K562 (cell line): Measurements from ENCODE around the gene RACK1. TPM values are rescaled to one million over a fixed set of nuclear protein-coding genes. Genes with fewer than 3 reads are reported as not detected.

ENCODE experiments used
- ATF2 ChIP-seq: sonication (generic); formaldehyde crosslinking; IDR thresholded peaks from 2 replicates; pipeline ENCODE4 v1.8.1; 2022; ENCODE audit warnings: missing genetic modification reagents
- BCL6 ChIP-seq: fragments of 250-450 bp; sonication (Bioruptor Pico); IDR thresholded peaks from 2 replicates; pipeline ENCODE4 v1.4.0; 2020
- CCAR2 ChIP-seq: fragments of 200-400 bp; formaldehyde crosslinking; IDR thresholded peaks from 2 replicates; pipeline ENCODE4 v1.6.1; 2017; ENCODE audit warnings: mild to moderate bottlenecking, low read depth, low read length
- CHD1 ChIP-seq: fragments of 200-600 bp; sonication (generic); IDR thresholded peaks from one replicate; pipeline ENCODE4 v1.6.1; 2012; ENCODE audit warnings: mild to moderate bottlenecking, moderate library complexity, low read length, inconsistent platforms
- JUNB ChIP-seq: fragments of 450-650 bp; formaldehyde crosslinking; conservative IDR thresholded peaks from 2 replicates; pipeline ENCODE4 v1.4.0; 2020; ENCODE audit warnings: mild to moderate bottlenecking
- KDM4B ChIP-seq, 2 experiments: fragments of 450-650 bp in 1 of 2; sonication (generic) in 1 of 2; IDR thresholded peaks; 2 replicates each; pipeline ENCODE4 v1.6.1; 2016 to 2017; ENCODE audit warnings: borderline replicate concordance in 2 of 2, antibody characterized with exemption in 1 of 2, low read depth in 1 of 2, mild to moderate bottlenecking in 1 of 2
- MTA3 ChIP-seq: fragments of 450-650 bp; formaldehyde crosslinking; IDR thresholded peaks from 2 replicates; pipeline ENCODE4 v1.6.1; 2017; ENCODE audit warnings: mild to moderate bottlenecking, borderline replicate concordance
- PYGO2 ChIP-seq: fragments of 450-650 bp; IDR thresholded peaks from 2 replicates; pipeline ENCODE4 v1.6.1; 2016; ENCODE audit warnings: mild to moderate bottlenecking, missing genetic modification characterization, moderate library complexity, missing compliant biosample characterization
- TCF3 ChIP-seq: sonication (generic); formaldehyde crosslinking; IDR thresholded peaks from 2 replicates; pipeline ENCODE4 v1.4.0; 2020; ENCODE audit warnings: mild to moderate bottlenecking, missing genetic modification reagents
- TFE3 ChIP-seq: fragments of 450-650 bp; formaldehyde crosslinking; IDR thresholded peaks from 2 replicates; pipeline ENCODE4 v1.4.0; 2020; ENCODE audit warnings: mild to moderate bottlenecking, mixed read lengths
- ZHX1 ChIP-seq: fragments of 150-350 bp; conservative IDR thresholded peaks from 2 replicates; pipeline ENCODE4 v1.6.1; 2014; ENCODE audit warnings: low read length
- ZNF280A ChIP-seq: fragments of 450-650 bp; IDR thresholded peaks from 2 replicates; pipeline ENCODE4 v1.6.1; 2018; ENCODE audit warnings: mild to moderate bottlenecking, low read depth; ENCODE audit not compliant: partially characterized antibody
- polyA plus RNA-seq, 8 experiments: library from polyadenylated mRNA; depleted of rRNA in 4 of 8; stranded (reverse) in 5 of 8; unstranded in 3 of 8; fragments of >200 nt; fragmentation: Nextera tagmentation in 2 of 8; fragmentation: Illumina TruSeq in 1 of 8; extraction: Ambion mirVana in 2 of 8; extraction: Trizol in 1 of 8; gene quantifications; 2 replicates each; pipeline versions ENCODE4 v1.2.1 to v1.2.3, GENCODE V29; 2011 to 2014; ENCODE audit warnings: inconsistent platforms in 1 of 8, missing spikeins in 1 of 8
- total RNA-seq, 7 experiments: library from RNA; depleted of rRNA in 6 of 7; stranded (reverse); fragments of >200 nt in 6 of 7; fragmentation: Illumina TruSeq in 2 of 7; extraction: Trizol in 2 of 7; gene quantifications; 2 replicates each; pipeline versions ENCODE4 v1.2.1 to v1.2.3, GENCODE V29; 2011 to 2021; ENCODE audit warnings: low replicate concordance in 1 of 7

Gene RACK1
- total and polyA plus RNA-seq, 9 of the 15 experiments (the other 6 are each of a cell fraction or from before 2014, with no cell fraction given), result 2,303 to 5,311 (median 3,833) TPM

- no peak; a peak in 1 of 4 replicates for TF ChIP-seq KDM4B (IDR thresholded peaks at IDR 0.05; ENCODE audit: borderline replicate concordance in 2 of 2, low read depth in 1 of 2)
- TF ChIP-seq BCL6 (CRISPR knock-in tag), result no peak
- no peak for TF ChIP-seq ZHX1
- no peak for TF ChIP-seq CCAR2
- TF ChIP-seq ATF2 (CRISPR knock-in tag), result no peak
- no peak for TF ChIP-seq ZNF280A
- TF ChIP-seq MTA3, result peak; percentile 23; the same call in 1 of the 2 replicates
- no peak for TF ChIP-seq JUNB (CRISPR knock-in tag)
- TF ChIP-seq PYGO2 (tag), result no peak
- TF ChIP-seq CHD1, result no peak
- TF ChIP-seq TFE3, result no peak
- TF ChIP-seq TCF3 (CRISPR knock-in tag), result no peak
These were observed 54.9 kb downstream of the RACK1 start (continued) for GRCh38 chr5:181188700-181189362.
